ENCODE data around the gene CARD9. TPM values are rescaled to one million over a fixed set of nuclear protein-coding genes. Genes with fewer than 3 reads are reported as not detected.

The CARD9 gene
- total RNA-seq, 1 donor from 2014 or later: 1.6 TPM

GRCh38 chr9:136336881-136337280 is 36.6 kb downstream of the CARD9 start:
- H3K4me3 Mint-ChIP-seq (ENCODE audit: low read depth): no peak overlapping the region
- peaks cover 4% of the 10 kb centered on the region for H3K36me3 Mint-ChIP-seq (ENCODE audit: insufficient read depth)
- no peak for DNase-seq (ENCODE audit: low spot score, unreplicated experiment)
- no peak for TF ChIP-seq CTCF (IDR thresholded peaks at IDR 0.05; ENCODE audit: unreplicated experiment)
- H3K9me3 Mint-ChIP-seq (ENCODE audit: low read depth): no peaks in the 10 kb centered on the region
- H3K4me1 Mint-ChIP-seq (ENCODE audit: low read depth): no peaks in the 10 kb centered on the region
- no peak overlapping the region for H3K27ac Mint-ChIP-seq
- H3K27me3 Mint-ChIP-seq: no peaks in the 10 kb centered on the region

- Mint-ChIP-seq H3K27me3 (no peaks in the 10 kb centered on the region), H3K4me3 (ENCODE audit: low read depth) (no peak overlapping the region), H3K9me3 (ENCODE audit: low read depth) (no peaks in the 10 kb centered on the region), H3K27ac (no peak overlapping the region), H3K4me1 (ENCODE audit: low read depth) (no peaks in the 10 kb centered on the region), H3K36me3 (ENCODE audit: insufficient read depth) (peaks cover 4% of the 10 kb centered on the region)
- no peak for DNase-seq (ENCODE audit: low spot score, unreplicated experiment)
- TF ChIP-seq CTCF (IDR thresholded peaks at IDR 0.05; ENCODE audit: unreplicated experiment): no peak
Observed at GRCh38 chr9:136336156-136336870, 37.2 kb downstream of the CARD9 start.

- Mint-ChIP-seq H3K27me3 (no peaks in the 10 kb centered on the region), H3K4me3 (ENCODE audit: low read depth) (no peak overlapping the region), H3K27ac (no peak overlapping the region), H3K9me3 (ENCODE audit: low read depth) (no peaks in the 10 kb centered on the region), H3K4me1 (ENCODE audit: low read depth) (no peaks in the 10 kb centered on the region), H3K36me3 (ENCODE audit: insufficient read depth) (peaks cover 4% of the 10 kb centered on the region)
- no peak for TF ChIP-seq CTCF (IDR thresholded peaks at IDR 0.05; ENCODE audit: unreplicated experiment)
- DNase-seq (ENCODE audit: low spot score, unreplicated experiment): no peak
Observed at GRCh38 chr9:136335296-136336155, 37.9 kb downstream of the CARD9 start.

- Mint-ChIP-seq H3K9me3 (ENCODE audit: low read depth) (no peaks in the 10 kb centered on the region), H3K4me3 (ENCODE audit: low read depth) (no peak overlapping the region), H3K27me3 (no peaks in the 10 kb centered on the region), H3K27ac (no peak overlapping the region), H3K4me1 (ENCODE audit: low read depth) (no peaks in the 10 kb centered on the region), H3K36me3 (ENCODE audit: insufficient read depth) (peaks cover 3% of the 10 kb centered on the region)
- DNase-seq (ENCODE audit: low spot score, unreplicated experiment): no peak
- TF ChIP-seq CTCF (IDR thresholded peaks at IDR 0.05; ENCODE audit: unreplicated experiment): no peak
Observed at GRCh38 chr9:136334541-136334940, 38.9 kb downstream of the CARD9 start.

- H3K4me1 Mint-ChIP-seq (ENCODE audit: low read depth): peaks cover 4% of the 10 kb centered on the region
- no peak overlapping the region for H3K4me3 Mint-ChIP-seq (ENCODE audit: low read depth)
- no peak for DNase-seq (ENCODE audit: low spot score, unreplicated experiment)
- no peak for TF ChIP-seq CTCF (IDR thresholded peaks at IDR 0.05; ENCODE audit: unreplicated experiment)
- H3K9me3 Mint-ChIP-seq (ENCODE audit: low read depth): no peaks in the 10 kb centered on the region
- no peaks in the 10 kb centered on the region for H3K36me3 Mint-ChIP-seq (ENCODE audit: insufficient read depth)
- H3K27ac Mint-ChIP-seq: no peak overlapping the region
- no peaks in the 10 kb centered on the region for H3K27me3 Mint-ChIP-seq
Observed at GRCh38 chr9:136333486-136333885, 40.0 kb downstream of the CARD9 start.

Measured in progenitor cell of endocrine pancreas (in vitro differentiated cells).